IPS DF 19.7 (cell line): ENCODE data around the gene DPYSL4.

Source experiments
- DNase-seq: peaks from one replicate; pipeline ENCODE4 v3.0.0-alpha.2; 2013; ENCODE audit warnings: low read depth, low spot score

The DPYSL4 gene

GRCh38 chr10:132195366-132196075 is 8.8 kb downstream of the DPYSL4 start:
- DNase-seq: no peak

GRCh38 chr10:132196178-132197113 is 9.7 kb downstream of the DPYSL4 start:
- no peak for DNase-seq

GRCh38 chr10:132197271-132198067 is 10.7 kb downstream of the DPYSL4 start:
- no peak for DNase-seq

- DNase-seq: no peak
Measured at GRCh38 chr10:132198068-132198370, 11.3 kb downstream of the DPYSL4 start.

- DNase-seq: no peak
Measured at GRCh38 chr10:132198381-132199181, 11.8 kb downstream of the DPYSL4 start.

- no peak for DNase-seq
Measured at GRCh38 chr10:132199268-132199853, 12.6 kb downstream of the DPYSL4 start.

GRCh38 chr10:132199854-132200311 is 13.1 kb downstream of the DPYSL4 start:
- no peak for DNase-seq

- no peak for DNase-seq
Measured at GRCh38 chr10:132200344-132201110, 13.8 kb downstream of the DPYSL4 start.

- no peak for DNase-seq
Measured at GRCh38 chr10:132201111-132201969, 14.6 kb downstream of the DPYSL4 start.

GRCh38 chr10:132202070-132202970 is 15.6 kb downstream of the DPYSL4 start:
- DNase-seq: no peak

- no peak for DNase-seq
Measured at GRCh38 chr10:132203256-132204077, 16.7 kb downstream of the DPYSL4 start.

- DNase-seq: no peak
Measured at GRCh38 chr10:132204078-132204780, 17.5 kb downstream of the DPYSL4 start.

GRCh38 chr10:132204781-132205473 is 18.2 kb downstream of the DPYSL4 start:
- no peak for DNase-seq

- no peak for DNase-seq
Measured at GRCh38 chr10:132205650-132206376, 19.1 kb downstream of the DPYSL4 start.

GRCh38 chr10:132206377-132206745 is 19.6 kb downstream of the DPYSL4 start:
- no peak for DNase-seq
